DMS79 treated with DMSO at 0.1 percent for 48 hours (cell line): Measurements from ENCODE around the gene FEZF2.

ENCODE experiments used
- DNase-seq: peaks from one replicate; lab custom pipeline; 2025; lab: John Stamatoyannopoulos, UW

FEZF2 gene

DNA sequence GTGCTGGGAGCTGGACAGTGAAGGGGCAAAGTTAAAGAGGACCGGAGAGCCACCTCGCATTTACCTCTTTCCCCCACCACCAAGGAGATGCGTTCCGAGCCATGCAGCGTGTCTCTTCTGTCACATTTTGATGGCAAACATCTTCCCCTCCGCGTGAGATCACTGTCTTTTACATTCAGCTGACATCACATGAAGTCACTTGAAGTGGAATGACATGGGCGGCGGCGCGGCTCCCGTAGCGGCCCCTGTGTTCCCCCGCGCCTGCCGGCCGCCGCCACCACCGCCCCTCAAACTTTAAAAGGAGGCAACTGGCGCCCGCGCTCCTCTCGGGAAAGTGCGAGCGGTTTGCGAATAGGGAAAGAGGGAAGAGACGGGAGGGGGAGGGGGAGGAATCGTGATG is at the start of gene FEZF2:
Gene FEZF2, minus strand, starts transcription at position 336 of the 400 bp plus-strand sequence. CDS start 682 bp downstream, outside the sequence.
- DNase-seq = no peak

GRCh38 chr3:62421207-62421606 is 47.9 kb upstream of the FEZF2 start:
- no peak for DNase-seq

- no peak for DNase-seq
These were observed 42.8 kb upstream of the FEZF2 start for GRCh38 chr3:62416144-62416543.

DNA sequence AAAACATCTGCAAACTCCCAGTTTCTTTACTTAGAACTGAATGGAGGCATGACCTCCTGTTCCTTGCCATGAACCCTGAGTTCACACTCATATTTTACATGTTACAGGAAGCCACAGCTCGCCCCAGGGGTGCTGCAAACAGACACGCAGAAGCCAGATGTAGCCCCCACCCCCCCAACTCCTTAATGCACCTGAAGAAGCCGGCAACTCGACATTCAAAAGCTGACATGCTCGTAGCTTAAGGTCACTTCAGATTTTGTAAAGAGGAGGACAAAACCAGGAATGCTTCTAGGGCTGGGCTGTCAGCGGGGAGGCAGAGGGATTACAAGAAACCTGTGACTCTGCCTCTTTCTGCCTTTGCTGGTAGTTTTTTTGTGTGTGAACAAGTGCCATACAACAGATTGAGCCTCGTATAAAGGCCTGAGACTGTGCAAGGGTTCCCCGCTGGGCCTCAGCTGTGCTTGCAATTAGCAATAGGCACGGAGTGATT is 42.0 kb upstream of the FEZF2 start:
- no peak for DNase-seq

GRCh38 chr3:62414786-62415185 is 41.4 kb upstream of the FEZF2 start:
- DNase-seq = no peak

- DNase-seq = no peak
These were observed 40.3 kb upstream of the FEZF2 start for GRCh38 chr3:62413687-62414086.

DNA sequence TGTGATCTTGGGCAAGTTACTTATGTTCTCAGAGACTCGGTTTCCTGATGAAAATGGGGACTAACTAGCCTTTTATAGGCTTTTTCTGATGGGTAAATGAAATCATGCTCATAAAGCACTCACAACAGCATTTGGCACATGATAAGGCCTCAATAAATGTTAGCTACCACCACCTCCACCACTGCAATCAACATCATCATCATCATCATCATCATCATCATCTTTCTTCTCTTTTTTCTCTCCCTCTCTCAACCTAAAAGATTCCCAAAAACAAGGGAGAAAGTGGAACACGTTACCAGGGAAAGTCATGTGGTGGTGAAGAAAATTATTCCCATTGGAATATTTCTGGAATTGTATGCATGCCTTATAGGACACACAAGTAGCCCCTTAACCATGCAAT is 33.6 kb upstream of the FEZF2 start:
- no peak for DNase-seq

GRCh38 chr3:62405566-62405965 is 32.2 kb upstream of the FEZF2 start:
- DNase-seq = no peak

DNA sequence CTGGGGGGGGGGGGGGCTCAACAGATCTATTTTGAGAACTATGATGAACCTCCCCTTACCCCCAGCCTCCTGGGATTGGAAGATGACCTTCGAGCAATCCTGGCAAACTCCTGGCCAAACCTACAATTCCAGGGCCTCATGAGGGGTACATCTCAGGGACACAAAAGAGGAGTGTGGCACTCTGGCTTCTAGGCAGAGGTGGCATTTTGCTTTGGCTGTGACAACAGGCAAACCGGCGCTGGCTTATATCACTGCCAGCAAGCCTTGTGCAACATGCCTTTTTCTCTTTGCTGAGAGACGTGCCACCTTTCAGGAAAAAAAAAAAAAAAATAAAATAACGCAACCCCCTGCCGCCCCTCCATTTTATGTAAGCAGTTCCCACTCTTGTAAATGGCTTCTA is 31.8 kb upstream of the FEZF2 start:
- no peak for DNase-seq

DNA sequence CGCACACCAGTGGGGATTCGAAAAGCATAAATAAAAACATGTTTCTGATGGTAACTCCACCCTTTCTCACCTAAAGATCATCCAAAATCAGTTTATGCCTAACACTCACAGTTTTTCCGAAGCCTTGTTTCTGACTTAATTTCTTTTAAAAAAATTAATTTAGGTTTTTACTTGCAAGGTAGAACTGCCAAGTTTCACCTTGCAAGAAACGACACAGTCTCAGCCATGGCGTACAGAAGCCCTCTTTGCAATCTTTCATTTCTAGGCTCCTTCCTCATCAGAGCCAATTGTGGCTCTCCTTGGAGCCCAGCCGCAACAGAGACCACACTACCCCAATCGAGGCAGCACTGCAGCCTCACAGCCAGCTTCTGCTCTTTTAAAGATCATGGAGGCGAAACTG is 31.0 kb upstream of the FEZF2 start:
- no peak for DNase-seq

DNA sequence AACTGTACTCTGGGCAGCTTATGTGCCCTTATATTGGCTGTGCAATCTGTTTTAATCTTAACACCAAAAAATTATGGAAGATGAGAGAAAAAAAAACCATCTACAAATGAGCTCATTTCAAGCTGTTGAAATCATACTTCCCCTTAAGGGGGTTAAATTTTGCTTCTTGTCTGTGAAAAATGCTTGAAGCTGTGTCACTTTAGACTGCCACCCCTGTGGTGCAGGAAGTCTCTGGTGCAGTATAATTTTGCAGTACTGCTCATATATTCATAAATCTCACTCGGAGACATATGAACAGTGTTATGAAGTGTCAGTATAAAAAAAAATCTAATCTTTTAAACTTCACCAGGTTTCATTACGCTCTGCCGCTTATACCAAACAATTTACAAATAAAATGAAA is 30.4 kb upstream of the FEZF2 start:
- DNase-seq = no peak

- DNase-seq = no peak
These were observed 19.4 kb upstream of the FEZF2 start for GRCh38 chr3:62392626-62393292.

DNA sequence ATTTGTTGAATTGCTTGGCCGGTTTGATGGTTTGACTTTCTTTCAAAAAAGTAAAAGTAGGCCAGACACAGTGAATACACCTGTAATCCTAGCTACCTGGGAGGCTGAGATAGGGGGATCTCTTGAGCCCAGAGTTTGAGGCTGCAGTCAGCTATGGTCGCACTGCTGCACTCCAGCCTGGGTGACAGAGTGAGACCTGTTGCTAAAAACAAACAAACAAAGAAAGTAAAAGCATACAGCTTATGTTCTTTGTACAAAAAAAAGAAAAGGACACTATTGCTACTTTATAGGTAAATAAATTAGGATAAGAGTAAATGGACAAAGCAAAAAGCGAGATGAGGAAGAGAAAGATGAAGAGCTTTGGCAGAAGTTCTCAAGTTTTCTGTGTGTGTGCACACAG is 13.9 kb upstream of the FEZF2 start:
- DNase-seq = no peak

GRCh38 chr3:62379321-62379798 is 6.0 kb upstream of the FEZF2 start:
- peak; percentile 6 for DNase-seq

GRCh38 chr3:62378921-62379320 is 5.6 kb upstream of the FEZF2 start:
- no peak for DNase-seq

DNA sequence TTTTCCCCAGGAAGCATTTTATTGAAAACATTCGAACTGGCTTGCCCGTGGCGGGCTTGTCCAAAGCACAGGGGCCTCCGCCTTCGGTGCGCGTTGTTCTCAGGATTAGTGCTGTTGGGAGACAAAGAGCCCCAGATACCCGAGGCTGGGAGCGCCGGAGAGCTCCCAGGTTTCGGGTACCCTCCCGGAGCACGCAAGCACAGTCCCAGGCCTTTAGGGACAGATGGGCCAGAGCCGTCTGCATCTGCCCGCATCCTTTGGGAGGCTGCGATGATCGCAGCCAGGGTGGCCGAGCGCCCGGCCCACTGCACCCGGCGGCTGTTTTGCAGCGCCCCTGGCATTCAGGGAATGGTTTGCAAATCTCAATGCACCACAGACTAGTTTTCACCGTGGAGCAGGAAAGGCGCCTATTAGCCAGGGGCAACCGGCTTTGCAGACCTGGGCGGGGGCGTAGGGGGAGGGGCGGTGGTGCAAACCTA is 5.0 kb upstream of the FEZF2 start:
- no peak for DNase-seq

DNA sequence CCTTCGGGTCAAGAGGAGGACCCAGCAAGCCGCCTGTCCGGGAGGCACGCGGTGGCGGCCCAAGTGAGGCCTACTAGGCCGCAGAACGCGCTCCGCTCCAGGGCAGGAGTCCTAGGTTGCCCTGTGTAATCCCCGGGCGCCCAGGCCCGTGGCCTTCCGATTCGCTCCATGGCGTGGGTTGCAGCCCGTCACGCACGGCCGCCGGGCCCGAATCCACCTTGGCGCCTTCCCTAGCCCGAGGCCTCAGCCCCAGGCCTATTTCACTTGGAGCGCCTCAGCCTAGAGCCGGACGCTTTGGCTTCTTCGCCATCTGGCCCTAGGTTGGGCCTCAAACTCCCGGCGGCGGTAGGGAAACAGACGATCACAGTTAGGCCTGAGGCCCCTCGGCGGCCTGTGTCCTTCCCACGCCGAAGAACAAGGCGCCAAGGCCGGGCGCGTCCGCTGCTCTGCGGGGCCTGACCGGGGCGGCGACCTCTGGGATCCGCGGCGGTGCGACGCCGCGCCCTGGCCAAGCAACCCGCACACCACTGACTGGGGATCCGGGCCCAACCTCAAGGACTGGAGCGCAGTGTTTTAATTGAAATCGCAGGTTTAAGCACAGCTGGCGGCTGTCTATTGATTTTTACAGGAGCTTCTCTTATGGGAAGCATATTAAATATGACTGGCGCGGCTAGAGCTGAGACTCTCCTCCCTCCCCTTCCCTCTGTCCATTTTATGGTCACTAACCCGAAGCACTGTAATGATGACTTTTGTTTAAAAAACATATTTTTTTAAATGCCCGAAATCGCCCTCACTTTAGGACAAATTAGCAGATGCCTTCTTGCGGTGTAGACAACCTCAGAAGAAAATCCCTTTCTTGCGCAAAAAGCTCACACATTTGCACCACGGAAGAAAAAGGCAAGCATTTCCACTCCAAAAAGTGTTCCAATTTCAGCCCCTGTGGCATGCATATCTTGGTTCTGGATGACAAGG is 3.8 kb upstream of the FEZF2 start:
- DNase-seq = no peak

- DNase-seq = no peak
These were observed 3.0 kb upstream of the FEZF2 start for GRCh38 chr3:62376454-62376720.

DNA sequence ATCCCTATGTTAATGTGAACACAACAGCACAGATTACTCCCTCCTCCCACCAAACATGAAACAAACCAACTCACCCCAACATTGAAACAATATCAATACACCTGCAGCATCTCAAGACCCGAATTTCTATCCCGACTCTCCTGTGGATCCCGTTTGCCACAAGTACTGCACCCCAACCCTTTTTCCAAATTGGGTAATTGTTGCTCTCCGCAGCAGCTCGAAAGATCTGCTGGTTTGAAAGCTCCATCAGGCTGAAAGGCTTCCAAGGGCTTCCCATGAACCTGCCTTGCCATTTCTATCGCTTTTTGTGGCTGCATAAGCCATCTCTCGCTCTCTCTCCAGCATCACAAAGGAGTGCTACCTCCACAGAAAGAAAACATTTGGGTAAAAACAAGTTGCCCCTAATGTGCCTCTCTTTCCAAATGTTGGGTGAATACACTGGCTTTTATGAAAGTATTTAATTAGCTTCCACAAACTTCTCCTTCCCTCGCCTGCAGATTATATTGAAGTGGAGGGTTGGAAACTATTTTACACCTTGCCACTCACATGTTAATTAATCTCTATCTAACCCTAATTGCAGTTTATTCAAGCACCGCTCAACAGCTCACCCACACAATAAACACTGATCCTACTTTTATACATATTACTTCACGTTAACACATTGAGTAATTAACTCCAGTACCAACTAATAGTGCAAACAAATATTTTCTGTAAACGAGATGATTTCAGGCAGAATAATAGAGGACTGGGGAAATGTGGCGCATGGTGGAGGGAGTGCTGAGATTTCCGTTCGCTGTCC is 2.5 kb upstream of the FEZF2 start:
- DNase-seq = no peak

- DNase-seq = no peak
These were observed 1.2 kb upstream of the FEZF2 start for GRCh38 chr3:62374341-62375218.

GRCh38 chr3:62373714-62374333 is 474 bp upstream of the FEZF2 start:
- no peak for DNase-seq
